Measurements from ENCODE around the gene IFNL1. TPM values are rescaled to one million over a fixed set of nuclear protein-coding genes. Genes with fewer than 3 reads are reported as not detected.
"Not testable (repeated sequence)": the region's sequence is repeated elsewhere in the genome, so short reads cannot be mapped to it uniquely, and the experiment has no call there.

IFNL1 gene
- total RNA-seq: not detected
- long read RNA-seq: 0 reads

DNA sequence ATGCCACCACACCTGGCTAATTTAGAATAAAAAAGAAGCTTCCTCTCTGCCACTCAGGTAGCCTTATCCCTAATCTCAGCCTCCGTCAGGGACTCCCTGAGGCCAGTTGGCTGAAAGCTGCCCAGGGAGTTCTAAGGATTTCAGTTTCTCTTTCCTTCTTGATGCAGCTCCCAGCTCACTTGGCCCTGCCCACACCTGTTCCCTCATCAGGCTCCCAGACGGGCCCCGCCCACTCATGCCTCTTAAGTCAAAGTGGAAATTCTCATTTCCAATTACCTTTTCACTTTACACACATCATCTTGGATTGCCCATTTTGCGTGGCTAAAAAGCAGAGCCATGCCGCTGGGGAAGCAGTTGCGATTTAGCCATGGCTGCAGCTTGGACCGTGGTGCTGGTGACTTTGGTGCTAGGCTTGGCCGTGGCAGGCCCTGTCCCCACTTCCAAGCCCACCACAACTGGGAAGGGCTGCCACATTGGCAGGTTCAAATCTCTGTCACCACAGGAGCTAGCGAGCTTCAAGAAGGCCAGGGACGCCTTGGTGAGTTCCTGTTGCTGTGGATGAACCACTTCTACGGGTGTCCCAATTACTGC is at the start of gene IFNL1:
TSS of gene IFNL1 (plus strand) at position 353 of the 591 bp plus-strand sequence. CDS start at position 368, 15 bp downstream.
- peak; percentile 48 for ATAC-seq
- intact Hi-C loops (cut with DNase I, micrococcal nuclease): no loop called here
- DNase-seq: no peak

- intact Hi-C loops (cut with DNase I, micrococcal nuclease): no loop called here
- DNase-seq (peak in 1 of 2 donors; percentile 24), ATAC-seq (peak; percentile 42)
Measured at GRCh38 chr19:39246951-39247669, 49.1 kb upstream of the IFNL1 start.

DNA sequence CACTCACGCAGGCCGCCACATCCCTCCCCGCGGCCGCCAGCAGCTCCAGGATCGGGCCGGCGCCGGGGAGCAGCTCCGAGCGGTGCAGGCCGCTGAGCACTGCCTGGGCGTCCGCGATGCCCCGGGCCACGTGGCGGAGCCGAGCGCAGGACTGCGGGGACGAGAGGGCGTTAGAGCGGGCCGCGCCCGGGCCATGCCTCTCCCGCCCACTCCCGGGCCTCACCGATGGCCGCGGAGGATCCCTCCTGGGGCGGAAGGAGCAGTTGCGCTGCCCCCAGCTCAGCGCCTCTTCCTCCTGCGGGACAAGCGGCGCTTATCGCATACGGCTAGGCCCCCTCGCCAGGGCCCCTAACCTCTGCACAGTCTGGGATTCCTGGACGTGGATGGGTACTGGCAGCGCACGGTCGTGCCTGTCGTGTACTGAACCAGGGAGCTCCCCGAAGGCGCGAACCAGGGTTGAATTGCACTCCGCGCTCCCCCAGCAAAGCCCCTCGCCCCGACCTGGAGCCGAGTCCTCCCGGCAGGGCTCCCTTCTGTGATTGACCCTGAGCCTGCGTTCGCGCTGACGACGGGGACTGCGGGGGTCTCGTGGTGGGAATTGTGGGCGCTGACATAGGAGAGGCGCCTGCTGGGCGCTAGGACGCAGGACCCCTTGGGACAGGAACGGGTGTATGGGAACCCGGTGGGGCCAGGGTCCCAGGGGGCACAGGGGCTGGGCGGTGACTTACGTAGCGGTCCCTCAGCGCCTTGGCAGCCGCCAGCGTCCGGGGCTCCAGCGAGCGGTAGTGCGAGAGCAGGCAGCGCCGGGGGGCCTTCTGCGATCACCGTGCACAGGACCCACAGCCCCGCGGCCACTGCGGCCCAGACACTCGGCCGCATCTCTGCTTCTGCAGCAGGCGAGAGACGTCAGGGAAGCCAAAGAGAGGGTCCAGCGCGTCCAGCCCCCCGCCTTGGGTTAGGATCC is 48.2 kb upstream of the IFNL1 start:
- no peak for ATAC-seq
- intact Hi-C loops (cut with DNase I, micrococcal nuclease): no loop called here

DNA sequence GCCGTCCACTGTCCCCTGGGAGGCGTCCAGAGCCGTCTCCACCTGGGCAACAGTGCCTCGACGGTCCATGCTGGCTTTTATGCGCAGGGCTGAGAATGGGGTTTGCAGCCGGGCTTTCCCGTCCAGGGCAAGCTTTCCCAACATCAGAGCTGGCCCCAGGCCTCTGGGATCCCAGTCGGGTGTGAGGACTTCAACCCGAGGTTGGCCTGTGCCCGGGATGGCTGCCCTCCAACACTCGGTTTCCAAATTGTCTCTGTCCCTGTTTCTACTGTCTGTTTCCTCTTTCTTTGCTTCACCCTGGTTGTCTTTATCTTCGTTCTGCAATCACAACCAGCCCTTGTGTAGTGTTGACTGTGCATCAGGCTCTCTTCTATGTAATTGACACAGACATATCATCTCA is 47.4 kb upstream of the IFNL1 start, which contains the start of gene IFNL4:
TSS of gene IFNL4 (minus strand) at position 51 of the 400 bp plus-strand sequence.
- DNase-seq (no peak), ATAC-seq (no peak)
- intact Hi-C loops (cut with DNase I, micrococcal nuclease): no loop called here

More for the DNA sequence above, 48.2 kb upstream of the IFNL1 start:
- no peak for DNase-seq

- intact Hi-C loops (cut with DNase I, micrococcal nuclease): no loop called here
- DNase-seq (no peak), ATAC-seq (no peak)
Measured at GRCh38 chr19:39251081-39251480, 45.1 kb upstream of the IFNL1 start.

DNA sequence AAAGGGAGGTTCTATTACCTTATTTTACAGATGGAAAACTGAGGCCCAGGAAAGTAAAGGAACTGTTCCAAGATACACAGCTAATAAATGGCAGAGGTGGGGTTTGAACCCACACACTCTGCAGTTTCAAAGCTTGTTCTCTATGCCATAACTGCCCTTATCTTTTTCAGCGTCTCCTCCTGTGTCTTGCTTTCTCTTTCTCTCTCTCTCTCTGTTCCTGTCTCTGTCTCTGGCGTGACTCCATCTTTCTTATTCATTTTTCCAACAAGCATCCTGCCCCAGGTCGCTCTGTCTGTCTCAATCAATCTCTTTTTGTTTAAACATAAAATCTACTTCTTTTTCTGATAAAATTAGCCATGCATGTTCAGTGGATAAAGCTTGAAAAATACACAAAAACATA is 44.4 kb upstream of the IFNL1 start:
- intact Hi-C loops (cut with DNase I, micrococcal nuclease): no loop called here
- no peak for DNase-seq
- no peak for ATAC-seq

DNA sequence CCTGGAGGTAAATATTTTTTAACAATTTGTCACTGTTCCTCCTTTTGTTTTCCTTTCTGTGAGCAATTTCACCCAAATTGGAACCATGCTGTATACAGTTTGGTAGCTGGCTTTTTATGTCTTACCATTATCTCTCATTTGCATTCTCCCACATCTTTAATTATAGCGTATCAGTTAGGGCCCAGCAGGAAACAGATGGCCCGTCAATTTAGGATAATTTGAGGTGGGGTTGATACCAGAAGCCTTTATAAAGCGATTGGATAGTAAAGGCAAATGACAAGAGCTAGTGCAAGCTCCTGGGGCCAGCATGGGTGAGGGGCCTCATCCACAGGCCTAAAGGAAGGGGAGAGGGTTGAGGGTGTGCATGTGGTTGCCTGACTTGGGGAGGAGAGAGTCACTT is 43.7 kb upstream of the IFNL1 start:
- intact Hi-C loops (cut with DNase I, micrococcal nuclease): no loop called here
- DNase-seq (no peak), ATAC-seq (no peak)

DNA sequence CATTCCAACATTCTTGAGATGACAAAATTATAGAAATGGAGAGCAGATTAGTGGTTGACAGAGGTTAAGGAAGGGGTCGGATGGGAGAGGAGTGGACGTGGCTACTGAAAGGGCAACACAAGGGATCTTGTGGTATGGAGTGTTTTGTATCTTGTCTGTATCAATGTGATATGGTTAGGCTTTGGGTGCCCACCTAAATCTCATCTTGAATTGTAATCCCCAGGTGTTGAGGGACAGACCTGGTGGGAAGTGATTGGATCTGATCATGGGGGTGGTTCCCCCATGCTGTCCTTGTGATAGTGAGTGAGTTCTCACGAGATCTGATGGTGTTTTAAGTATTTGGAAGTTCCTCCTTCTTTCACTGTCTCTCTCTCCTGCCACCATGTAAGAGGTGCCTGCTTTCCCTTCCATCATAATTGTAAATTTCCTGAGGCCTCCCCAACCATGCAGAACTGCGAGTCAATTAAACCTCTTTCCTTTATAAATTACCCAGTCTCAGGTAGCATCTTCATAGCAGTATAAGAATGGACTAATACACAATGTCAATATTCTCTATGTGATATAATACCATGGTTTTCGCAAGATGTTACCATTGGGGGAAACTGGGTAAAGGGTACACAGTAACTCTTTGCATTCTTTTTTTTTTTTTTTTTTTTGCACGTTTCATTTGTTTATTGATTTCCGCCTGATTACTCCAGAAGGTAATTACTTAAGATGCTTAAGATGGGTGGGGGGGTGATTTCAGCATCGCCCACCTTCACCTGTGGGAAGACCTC is 42.6 kb upstream of the IFNL1 start:
- no peak for DNase-seq
- intact Hi-C loops (cut with DNase I, micrococcal nuclease): no loop called here
- ATAC-seq: no peak

DNA sequence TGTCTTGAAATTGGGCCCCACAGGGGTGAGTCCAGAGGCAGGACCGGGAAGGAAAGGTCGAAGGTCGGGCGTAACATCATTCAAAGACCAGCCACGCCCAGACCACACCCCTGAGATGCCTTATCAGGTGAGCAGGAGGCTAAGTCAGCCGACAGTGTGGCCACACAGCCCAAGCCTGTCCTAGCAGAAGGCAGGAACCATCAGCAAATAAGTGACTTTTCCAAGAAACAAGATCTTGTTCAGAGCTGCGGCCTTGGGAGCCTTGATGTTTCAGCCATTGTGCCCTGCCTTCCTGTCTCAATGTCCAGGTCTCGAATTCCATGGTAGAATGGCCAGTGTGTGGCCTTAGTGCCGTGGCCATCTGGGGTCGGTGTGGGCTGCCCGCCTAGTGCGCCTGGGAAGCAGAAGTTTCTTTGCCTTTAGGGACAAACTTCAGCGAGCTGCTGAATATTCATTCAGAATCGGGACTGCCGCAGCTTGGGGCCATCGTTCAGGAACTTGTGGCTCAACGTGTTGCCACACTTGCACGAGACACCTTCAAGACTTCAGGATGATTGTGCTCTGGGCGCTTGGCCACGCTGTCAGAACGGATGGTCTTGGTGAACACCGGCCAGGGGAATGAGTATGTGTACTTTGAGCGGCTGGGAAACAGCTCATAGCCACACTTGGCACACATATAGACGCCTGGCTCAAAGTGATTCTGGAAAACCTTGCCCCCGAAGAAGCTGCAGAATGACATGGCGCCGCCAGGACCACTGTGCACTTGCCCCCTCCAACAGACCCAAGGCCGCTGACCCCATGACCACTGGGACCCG is 41.5 kb upstream of the IFNL1 start:
- DNase-seq (peak in 1 of 2 donors; percentile 20), ATAC-seq (peak; percentile 44)
- intact Hi-C loops (cut with DNase I, micrococcal nuclease): no loop called here

DNA sequence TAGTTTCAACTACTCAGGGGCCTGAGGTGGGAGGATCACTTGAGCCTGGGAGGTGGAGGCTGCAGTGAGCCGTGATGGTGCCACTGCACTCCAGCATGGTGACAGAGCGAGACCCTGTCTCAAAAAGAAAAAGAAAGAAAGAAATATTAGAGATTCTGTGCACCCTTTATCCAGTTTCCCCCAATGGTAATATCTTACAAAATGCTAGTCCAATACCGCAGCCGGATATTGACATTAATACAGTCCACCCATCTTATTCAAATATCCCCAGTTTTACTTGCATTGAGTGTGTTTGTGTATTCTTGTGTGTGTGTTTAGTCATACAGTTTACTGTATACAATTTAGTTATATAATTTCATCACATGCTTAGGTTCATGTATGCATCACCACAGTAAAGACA is 39.0 kb upstream of the IFNL1 start:
- intact Hi-C loops (cut with DNase I, micrococcal nuclease): no loop called here
- DNase-seq: no peak

DNA sequence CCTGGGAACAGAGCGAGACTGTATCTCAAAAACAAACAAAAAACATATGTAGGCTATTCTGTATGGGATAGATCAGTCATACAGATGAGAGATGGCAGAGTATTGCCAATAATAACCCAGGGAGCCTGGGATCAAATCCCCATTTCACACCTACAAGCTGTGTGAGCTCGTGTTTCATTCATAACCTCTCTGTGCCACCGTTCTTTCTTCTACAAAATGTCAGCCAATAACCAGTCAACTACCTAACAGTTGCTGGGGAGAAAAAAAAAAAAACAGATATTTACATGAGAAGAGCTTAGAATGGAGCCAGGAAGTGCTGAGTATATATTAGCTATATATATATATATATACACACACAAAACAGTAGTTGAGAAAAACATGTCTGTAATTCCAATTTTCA is 34.5 kb upstream of the IFNL1 start:
- DNase-seq (no peak), ATAC-seq (no peak)
- intact Hi-C loops (cut with DNase I, micrococcal nuclease): no loop called here

More for the DNA sequence above, 39.0 kb upstream of the IFNL1 start:
- no peak for ATAC-seq

GRCh38 chr19:39262496-39262895 is 33.7 kb upstream of the IFNL1 start:
- DNase-seq (no peak), ATAC-seq (no peak)
- intact Hi-C loops (cut with DNase I, micrococcal nuclease): no loop called here

DNA sequence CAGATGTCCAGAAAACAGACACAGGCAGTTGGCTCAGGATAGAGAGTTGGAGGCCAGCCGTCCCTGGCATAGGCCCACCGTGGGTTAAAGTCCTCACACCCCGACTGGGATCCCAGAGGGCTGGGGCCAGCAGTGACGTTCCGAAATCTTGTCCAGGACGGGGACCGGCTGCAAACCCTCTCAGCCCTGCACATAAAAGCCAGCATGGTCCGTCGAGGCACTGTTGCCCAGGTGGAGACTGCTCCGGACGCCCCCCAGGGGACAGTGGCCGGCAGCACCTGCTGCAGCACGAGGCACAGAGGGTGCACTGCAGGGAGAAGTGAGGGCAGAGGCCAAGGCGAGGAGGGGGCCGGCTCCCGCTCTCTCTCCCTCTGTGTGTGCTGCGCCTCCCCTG is 32.3 kb upstream of the IFNL1 start:
- intact Hi-C loops (cut with DNase I, micrococcal nuclease): no loop called here

GRCh38 chr19:39264306-39265290 is 31.6 kb upstream of the IFNL1 start:
- DNase-seq (no peak), ATAC-seq (no peak)
- intact Hi-C loops (cut with DNase I, micrococcal nuclease): no loop called here

More for the DNA sequence above, 32.3 kb upstream of the IFNL1 start:
- no peak for DNase-seq
- no peak for ATAC-seq

GRCh38 chr19:39265321-39265916 is 30.8 kb upstream of the IFNL1 start:
- intact Hi-C loops (cut with DNase I, micrococcal nuclease): no loop called here
- DNase-seq (no peak), ATAC-seq (no peak)

DNA sequence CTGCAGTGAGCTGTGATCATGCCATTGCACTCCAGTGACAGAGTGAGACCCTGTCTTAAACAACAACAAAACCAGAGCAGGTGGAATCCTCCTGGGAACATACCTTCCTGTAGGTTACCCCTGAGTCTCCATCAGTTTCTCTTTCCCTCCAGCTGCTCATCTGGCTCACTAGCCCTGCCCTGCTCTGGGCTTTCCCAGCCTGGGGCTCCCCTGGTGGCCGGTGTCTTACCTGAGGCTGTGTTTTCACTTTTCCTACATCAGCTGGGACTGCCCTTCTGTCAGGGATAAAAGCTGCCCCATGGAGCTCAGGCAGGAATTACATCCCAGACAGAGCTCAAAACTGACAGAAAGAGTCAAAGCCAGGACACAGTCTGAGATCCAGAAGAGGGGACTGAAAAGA is 28.1 kb upstream of the IFNL1 start, which contains the start of gene IFNL2:
TSS of gene IFNL2 (plus strand) at position 312 of the 400 bp plus-strand sequence. CDS start 173 bp downstream, outside the sequence.
- peak; percentile 59 for ATAC-seq
- DNase-seq; intact Hi-C loops (cut with DNase I, micrococcal nuclease): not testable (repeated sequence)
